ENCODE measurements around the gene NDUFB11.

The NDUFB11 gene

GRCh38 chrX:47144626-47145394 lies at the start of gene NDUFB11, which contains the start of gene RBM10:
Gene NDUFB11 (minus strand): TSS chrX:47144702. CDS start chrX:47144679, 23 bp downstream.
Gene RBM10 (plus strand): TSS chrX:47145221. CDS start chrX:47147482, 2,261 bp downstream.
- DNase-seq (ENCODE audit: low read depth) = peak; percentile 70

- DNase-seq (ENCODE audit: low read depth) = peak; percentile 80
Measured at GRCh38 chrX:47193475-47194193, 49.1 kb upstream of the NDUFB11 start, which contains the start of gene UBA1. Gene UBA1 (plus strand): TSS chrX:47193829. CDS start chrX:47198803, 4,974 bp downstream.

GRCh38 chrX:47191806-47192401 lies 47.4 kb upstream of the NDUFB11 start:
- DNase-seq (ENCODE audit: low read depth) = no peak

DNA sequence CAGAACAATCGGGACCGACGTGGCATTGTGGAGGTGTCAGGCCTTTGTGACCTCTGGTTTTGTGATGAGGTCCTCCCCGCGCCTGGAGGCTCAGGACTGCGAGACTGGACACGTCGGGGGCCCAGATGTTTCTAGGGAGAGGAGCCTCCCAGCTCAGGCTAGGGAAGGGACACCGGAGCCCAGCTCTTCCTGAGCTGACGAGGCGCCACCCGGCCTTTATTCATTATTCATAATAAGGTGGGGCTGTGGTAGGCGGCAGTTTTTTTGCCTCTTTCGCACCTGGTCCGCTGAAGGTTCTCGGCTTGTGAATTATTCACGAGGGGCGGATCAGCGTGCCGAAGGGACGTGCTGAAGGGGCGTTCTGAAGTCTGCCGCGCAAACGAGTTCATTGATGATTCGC lies 46.8 kb upstream of the NDUFB11 start:
- DNase-seq (ENCODE audit: low read depth) = no peak

- DNase-seq (ENCODE audit: low read depth) = peak; percentile 45
Measured at GRCh38 chrX:47190445-47191269, 46.2 kb upstream of the NDUFB11 start.

GRCh38 chrX:47189906-47190305 lies 45.4 kb upstream of the NDUFB11 start:
- DNase-seq (ENCODE audit: low read depth) = no peak

- DNase-seq (ENCODE audit: low read depth) = no peak
Measured at GRCh38 chrX:47187106-47187677, 42.7 kb upstream of the NDUFB11 start.

DNA sequence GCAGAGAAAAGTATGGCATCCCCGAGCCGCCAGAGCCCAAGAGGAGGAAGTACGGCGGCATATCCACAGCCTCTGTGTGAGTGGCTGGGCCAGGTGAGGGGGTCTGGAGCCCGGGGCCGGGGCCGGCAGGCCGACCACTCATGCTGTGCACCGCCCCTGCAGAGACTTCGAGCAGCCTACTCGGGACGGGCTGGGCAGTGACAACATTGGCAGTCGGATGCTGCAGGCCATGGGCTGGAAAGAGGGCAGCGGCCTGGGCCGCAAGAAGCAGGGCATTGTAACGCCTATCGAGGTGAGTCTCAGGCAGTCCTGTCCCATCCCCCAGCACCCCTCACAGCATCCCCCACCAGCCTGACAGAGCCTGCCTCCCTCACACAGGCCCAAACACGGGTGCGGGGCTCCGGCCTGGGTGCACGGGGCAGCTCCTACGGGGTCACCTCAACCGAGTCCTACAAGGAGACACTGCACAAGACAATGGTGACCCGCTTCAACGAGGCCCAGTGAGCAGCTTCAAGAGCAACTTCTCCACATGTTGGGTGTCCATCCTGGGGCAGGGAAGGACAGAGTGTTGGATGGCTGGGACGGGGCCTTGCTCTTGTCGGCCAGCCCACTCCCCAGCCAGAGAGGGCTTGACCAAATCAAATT lies 41.7 kb upstream of the NDUFB11 start:
- no peak for DNase-seq (ENCODE audit: low read depth)

GRCh38 chrX:47185241-47185640 lies 40.7 kb upstream of the NDUFB11 start:
- DNase-seq (ENCODE audit: low read depth) = no peak

DNA sequence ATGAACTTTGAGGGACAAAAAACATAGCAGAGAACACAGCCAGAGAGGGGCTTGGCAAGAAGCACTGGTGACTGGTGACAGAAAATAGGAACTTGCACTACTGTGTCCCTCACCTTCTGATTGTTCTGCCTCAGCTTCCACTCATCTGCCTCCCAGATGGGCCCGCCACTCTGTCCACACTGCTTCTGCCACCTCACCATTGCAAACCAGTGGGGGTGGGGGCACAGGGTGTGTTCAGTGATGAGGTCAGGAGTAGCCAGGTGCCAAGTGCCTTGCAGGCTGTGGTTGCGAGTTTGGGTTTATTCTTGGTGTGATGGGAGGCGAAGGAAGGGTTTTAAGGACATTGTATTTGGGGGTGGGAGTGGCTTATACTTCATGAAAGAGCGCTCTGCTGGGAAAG lies 40.0 kb upstream of the NDUFB11 start:
- no peak for DNase-seq (ENCODE audit: low read depth)

GRCh38 chrX:47182106-47182700 lies 37.7 kb upstream of the NDUFB11 start:
- no peak for DNase-seq (ENCODE audit: low read depth)

- no peak for DNase-seq (ENCODE audit: low read depth)
Measured at GRCh38 chrX:47181301-47181700, 36.8 kb upstream of the NDUFB11 start.

GRCh38 chrX:47180346-47180745 lies 35.8 kb upstream of the NDUFB11 start:
- DNase-seq (ENCODE audit: low read depth) = no peak

- DNase-seq (ENCODE audit: low read depth) = no peak
Measured at GRCh38 chrX:47179928-47180255, 35.4 kb upstream of the NDUFB11 start.

GRCh38 chrX:47179221-47179927 lies 34.9 kb upstream of the NDUFB11 start:
- peak; percentile 59 for DNase-seq (ENCODE audit: low read depth)

DNA sequence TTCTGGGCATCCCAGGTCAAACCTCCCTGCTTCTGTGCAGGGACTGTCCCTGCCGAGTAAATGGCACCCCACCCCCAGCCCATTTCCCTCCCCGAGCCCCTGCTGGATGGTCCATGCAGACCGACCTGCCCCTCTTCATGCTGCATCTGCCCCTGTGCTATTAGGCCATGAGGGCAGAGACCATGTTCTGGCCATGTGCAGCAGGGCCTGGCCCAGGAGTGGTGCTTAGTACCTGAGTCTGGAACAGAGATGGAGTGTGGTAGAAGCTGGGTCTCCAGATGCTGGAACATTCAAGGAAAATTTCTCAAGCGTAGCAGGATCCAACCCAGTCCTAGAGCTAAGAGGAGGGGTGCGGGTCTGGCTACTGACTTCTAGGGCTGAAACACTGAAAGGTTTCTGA lies 33.8 kb upstream of the NDUFB11 start:
- no peak for DNase-seq (ENCODE audit: low read depth)

DNA sequence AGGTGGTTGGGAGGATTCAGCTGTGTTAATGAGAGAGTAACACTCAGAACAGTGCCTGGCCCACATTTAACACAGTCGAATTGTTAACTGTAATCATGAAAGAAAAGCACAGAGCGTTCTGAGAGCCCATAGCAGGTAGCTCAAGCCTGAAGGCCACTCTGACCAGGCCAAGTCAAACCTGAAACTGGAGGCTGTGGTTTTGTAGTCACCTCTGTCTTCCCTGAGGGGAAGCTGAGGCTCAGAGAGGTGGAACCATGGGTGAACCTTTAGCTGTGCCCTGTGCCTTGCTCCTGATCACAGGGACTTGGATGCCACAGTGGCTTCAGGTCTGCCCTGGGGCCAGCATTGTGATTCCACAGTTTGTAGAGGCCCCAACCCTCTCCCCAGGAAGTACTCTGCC lies 32.6 kb upstream of the NDUFB11 start:
- DNase-seq (ENCODE audit: low read depth) = no peak

DNA sequence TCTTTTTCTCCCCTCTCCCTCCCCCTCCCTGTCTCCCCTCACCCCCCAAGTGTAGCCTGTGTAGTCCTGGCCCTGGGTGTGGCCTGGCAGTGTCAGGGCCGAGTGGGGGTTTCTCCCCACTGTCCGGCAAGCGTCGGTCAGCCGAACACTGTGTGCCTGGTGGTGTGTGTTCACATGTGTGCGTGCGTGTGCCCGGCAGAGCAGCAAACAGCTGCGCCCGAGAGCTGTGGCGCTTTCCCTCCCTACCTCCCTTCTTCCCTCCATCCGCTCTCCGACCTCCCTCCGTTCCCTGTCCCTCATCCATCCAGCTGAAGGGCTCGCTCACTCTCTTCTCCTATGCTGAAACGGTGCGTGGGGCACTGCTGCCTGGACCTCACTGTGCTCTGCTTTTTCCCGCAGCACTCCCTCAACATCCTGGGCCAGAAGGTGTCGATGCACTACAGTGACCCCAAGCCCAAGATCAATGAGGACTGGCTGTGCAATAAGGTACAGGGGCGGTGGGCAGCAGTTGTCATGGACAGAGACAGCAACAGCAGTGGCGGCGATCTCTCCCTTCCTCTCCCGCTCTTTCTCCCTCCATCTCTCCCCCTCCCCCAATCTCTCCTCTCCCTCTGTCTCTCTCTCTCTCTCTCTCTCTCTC lies 31.7 kb upstream of the NDUFB11 start:
- DNase-seq (ENCODE audit: low read depth) = no peak

GRCh38 chrX:47175588-47175980 lies 31.1 kb upstream of the NDUFB11 start:
- no peak for DNase-seq (ENCODE audit: low read depth)
